DND-41 (cell line): Measurements from ENCODE around the gene TIGD3.

ENCODE experiments used
- EZH2 ChIP-seq: IDR thresholded peaks from 3 replicates; pipeline ENCODE4 v1.6.1; 2012; ENCODE audit warnings: borderline replicate concordance, low read depth, mild to moderate bottlenecking, moderate library complexity, low read length, inconsistent platforms; ENCODE audit not compliant: severe bottlenecking
- TF ChIP-seq, protein P1 (sequence below): IDR thresholded peaks from 2 replicates; pipeline ENCODE4 v1.5.1; 2012; ENCODE audit warnings: borderline replicate concordance, low read length, moderate library complexity, mild to moderate bottlenecking; ENCODE audit not compliant: poor library complexity, severe bottlenecking; ENCODE audit errors: extremely low read depth

DNA sequence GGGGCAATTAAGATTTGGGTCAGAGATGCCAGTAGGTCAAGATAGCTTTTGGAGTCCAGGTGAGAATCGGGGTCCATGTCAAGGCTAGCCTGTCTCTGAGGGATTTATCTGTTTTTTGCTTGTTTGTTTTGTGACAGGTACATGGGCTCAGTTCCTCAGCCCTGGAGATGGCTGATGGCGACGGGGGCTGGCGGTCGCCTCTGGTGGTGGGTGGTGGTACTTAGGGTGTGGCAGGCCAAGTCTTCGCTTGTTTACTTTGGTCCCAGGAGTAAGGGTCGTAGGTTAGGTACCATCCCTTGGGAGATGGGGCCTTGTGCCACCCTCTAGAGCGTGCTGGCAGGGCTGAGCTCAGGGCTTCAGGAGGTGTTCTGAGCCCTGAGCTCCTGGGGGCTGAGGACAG lies 23.2 kb downstream of the TIGD3 start:
- TF ChIP-seq, protein P1, sequence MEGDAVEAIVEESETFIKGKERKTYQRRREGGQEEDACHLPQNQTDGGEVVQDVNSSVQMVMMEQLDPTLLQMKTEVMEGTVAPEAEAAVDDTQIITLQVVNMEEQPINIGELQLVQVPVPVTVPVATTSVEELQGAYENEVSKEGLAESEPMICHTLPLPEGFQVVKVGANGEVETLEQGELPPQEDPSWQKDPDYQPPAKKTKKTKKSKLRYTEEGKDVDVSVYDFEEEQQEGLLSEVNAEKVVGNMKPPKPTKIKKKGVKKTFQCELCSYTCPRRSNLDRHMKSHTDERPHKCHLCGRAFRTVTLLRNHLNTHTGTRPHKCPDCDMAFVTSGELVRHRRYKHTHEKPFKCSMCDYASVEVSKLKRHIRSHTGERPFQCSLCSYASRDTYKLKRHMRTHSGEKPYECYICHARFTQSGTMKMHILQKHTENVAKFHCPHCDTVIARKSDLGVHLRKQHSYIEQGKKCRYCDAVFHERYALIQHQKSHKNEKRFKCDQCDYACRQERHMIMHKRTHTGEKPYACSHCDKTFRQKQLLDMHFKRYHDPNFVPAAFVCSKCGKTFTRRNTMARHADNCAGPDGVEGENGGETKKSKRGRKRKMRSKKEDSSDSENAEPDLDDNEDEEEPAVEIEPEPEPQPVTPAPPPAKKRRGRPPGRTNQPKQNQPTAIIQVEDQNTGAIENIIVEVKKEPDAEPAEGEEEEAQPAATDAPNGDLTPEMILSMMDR: no peak
- no peak for TF ChIP-seq EZH2
